ENCODE results near the gene MARCKSL1.

- TF ChIP-seq EZH2phosphoT487 (IDR thresholded peaks at IDR 0.05; ENCODE audit: insufficient read depth, low read depth) (no peak), EZH2 (IDR thresholded peaks at IDR 0.05; ENCODE audit: insufficient read depth, poor library complexity, severe bottlenecking) (no peak)
Observed at GRCh38 chr1:32331549-32331948, 4.5 kb downstream of the MARCKSL1 start.

Data from GM23248 (cell line).